HG03571 (cell line): ENCODE data around the gene KIF26A.

ENCODE experiments used
- ATAC-seq: cut with Tn5 transposase; IDR thresholded peaks from one replicate; pipeline ENCODE4 v1.9.1; 2021; ENCODE audit not compliant: unreplicated experiment

KIF26A gene

GRCh38 chr14:104190396-104191000 is 52.1 kb downstream of the KIF26A start:
- ATAC-seq, result no peak

- ATAC-seq, result no peak
Measured at GRCh38 chr14:104191409-104191997, 53.1 kb downstream of the KIF26A start.

GRCh38 chr14:104192146-104192882 is 53.9 kb downstream of the KIF26A start:
- no peak for ATAC-seq

GRCh38 chr14:104192883-104193245 is 54.5 kb downstream of the KIF26A start:
- no peak for ATAC-seq

- ATAC-seq, result no peak
Measured at GRCh38 chr14:104194016-104194415, 55.6 kb downstream of the KIF26A start.

GRCh38 chr14:104194716-104195115 is 56.3 kb downstream of the KIF26A start:
- ATAC-seq, result no peak

GRCh38 chr14:104195361-104195760 is 57.0 kb downstream of the KIF26A start:
- no peak for ATAC-seq

GRCh38 chr14:104195878-104196277 is 57.5 kb downstream of the KIF26A start:
- no peak for ATAC-seq

GRCh38 chr14:104196461-104197140 is 58.2 kb downstream of the KIF26A start:
- no peak for ATAC-seq

GRCh38 chr14:104197449-104198247 is 59.3 kb downstream of the KIF26A start:
- ATAC-seq, result no peak

- no peak for ATAC-seq
Measured at GRCh38 chr14:104199266-104199895, 61.0 kb downstream of the KIF26A start.

GRCh38 chr14:104200106-104200505 is 61.7 kb downstream of the KIF26A start:
- no peak for ATAC-seq

- ATAC-seq, result no peak
Measured at GRCh38 chr14:104200591-104200990, 62.2 kb downstream of the KIF26A start.

GRCh38 chr14:104201063-104201462 is 62.7 kb downstream of the KIF26A start:
- ATAC-seq, result no peak

- no peak for ATAC-seq
Measured at GRCh38 chr14:104201496-104201895, 63.1 kb downstream of the KIF26A start.

GRCh38 chr14:104202259-104203070 is 64.1 kb downstream of the KIF26A start:
- ATAC-seq, result no peak

- ATAC-seq, result no peak
Measured at GRCh38 chr14:104203071-104203425, 64.7 kb downstream of the KIF26A start.

- ATAC-seq, result no peak
Measured at GRCh38 chr14:104204660-104205149, 66.3 kb downstream of the KIF26A start.

- no peak for ATAC-seq
Measured at GRCh38 chr14:104205781-104206180, 67.4 kb downstream of the KIF26A start.
